ENCODE results near the gene SAMMSON. TPM values are rescaled to one million over a fixed set of nuclear protein-coding genes. Genes with fewer than 3 reads are reported as not detected.

SAMMSON gene
- total RNA-seq, 1 experiment from 2014 or later, result not detected

- H3K36me3 ChIP-seq (ENCODE audit: control insufficient read depth, insufficient read depth, low read length), result no peaks in the 10 kb centered on the region
- ChIA-PET POLR2A (no interaction called here), CTCF (no interaction called here)
- no peak for DNase-seq (ENCODE audit: low read depth, low spot score)
- no peaks in the 10 kb centered on the region for H3K4me1 ChIP-seq (ENCODE audit: control insufficient read depth, insufficient read depth, low read length)
- no peak for ATAC-seq
- no peak overlapping the region for H3K27ac ChIP-seq (ENCODE audit: low read length)
- BruUV-seq (replicated peaks), result no TSS peak
- in situ Hi-C loops (cut with HindIII; ENCODE audit: low pct_unique_long_range_greater_than_20kb, low sequenced_read_pairs) (no loop called here), intact Hi-C loops (cut with micrococcal nuclease; ENCODE audit: unreplicated experiment) (no loop called here)
- H3K4me3 ChIP-seq (ENCODE audit: low read depth in 2 of 2, low read length in 2 of 2), result no peak overlapping the region
- H3K27me3 ChIP-seq (ENCODE audit: control insufficient read depth, insufficient read depth, low read length), result no peaks in the 10 kb centered on the region
- TF ChIP-seq SIN3A (IDR thresholded peaks at IDR 0.05; ENCODE audit: borderline replicate concordance, insufficient read depth, low read depth, low read length) (no peak), TCF7L2 (IDR thresholded peaks at IDR 0.05; ENCODE audit: low read depth, low read length) (no peak), CTCF (IDR thresholded peaks at IDR 0.05) (no peak), POLR2AphosphoS5 (IDR thresholded peaks at IDR 0.05; ENCODE audit: low read depth, low read length) (no peak), REST (IDR thresholded peaks at IDR 0.05; ENCODE audit: insufficient read depth in 1 of 2, low read depth in 2 of 2, low read length in 1 of 2) (no peak)
- no peaks in the 10 kb centered on the region for H3K9me3 ChIP-seq (ENCODE audit: control insufficient read depth, insufficient read depth, low read depth, low read length)
These were observed 11.7 kb upstream of the SAMMSON start for GRCh38 chr3:69987833-69988232.

- ATAC-seq (no peak), DNase-seq (ENCODE audit: low read depth, low spot score) (no peak)
- H3K36me3 ChIP-seq (ENCODE audit: control insufficient read depth, insufficient read depth, low read length), result no peaks in the 10 kb centered on the region
- no peaks in the 10 kb centered on the region for H3K27me3 ChIP-seq (ENCODE audit: control insufficient read depth, insufficient read depth, low read length)
- BruUV-seq (replicated peaks), result no TSS peak
- intact Hi-C loops (cut with micrococcal nuclease; ENCODE audit: unreplicated experiment), result no loop called here
- no peak overlapping the region for H3K4me3 ChIP-seq (ENCODE audit: low read depth in 2 of 2, low read length in 2 of 2)
- in situ Hi-C loops (cut with HindIII; ENCODE audit: low pct_unique_long_range_greater_than_20kb, low sequenced_read_pairs), result no loop called here
- TF ChIP-seq CTCF (IDR thresholded peaks at IDR 0.05), result no peak
- TF ChIP-seq POLR2AphosphoS5 (IDR thresholded peaks at IDR 0.05; ENCODE audit: low read depth, low read length), result no peak
- TF ChIP-seq SIN3A (IDR thresholded peaks at IDR 0.05; ENCODE audit: borderline replicate concordance, insufficient read depth, low read depth, low read length), result no peak
- TF ChIP-seq TCF7L2 (IDR thresholded peaks at IDR 0.05; ENCODE audit: low read depth, low read length), result no peak
- TF ChIP-seq REST (IDR thresholded peaks at IDR 0.05; ENCODE audit: insufficient read depth in 1 of 2, low read depth in 2 of 2, low read length in 1 of 2), result no peak
- ChIA-PET CTCF (no interaction called here), POLR2A (no interaction called here)
- H3K4me1 ChIP-seq (ENCODE audit: control insufficient read depth, insufficient read depth, low read length), result no peaks in the 10 kb centered on the region
- H3K27ac ChIP-seq (ENCODE audit: low read length), result no peak overlapping the region
- no peaks in the 10 kb centered on the region for H3K9me3 ChIP-seq (ENCODE audit: control insufficient read depth, insufficient read depth, low read depth, low read length)
These were observed 5.8 kb upstream of the SAMMSON start for GRCh38 chr3:69993757-69994156.
